ENCODE data around the gene IGF2BP1. TPM values are rescaled to one million over a fixed set of nuclear protein-coding genes. Genes with fewer than 3 reads are reported as not detected.

Gene IGF2BP1
- total and polyA plus RNA-seq, 4 donors = 1.4 to 7.5 (median 6.5) TPM

GRCh38 chr17:49049265-49049664, 52.1 kb downstream of the IGF2BP1 start:
- no peaks in the 10 kb centered on the region for H3K27me3 ChIP-seq (ENCODE audit: control insufficient read depth, insufficient read depth, low read length)
- no peaks in the 10 kb centered on the region for H3K9me3 ChIP-seq (ENCODE audit: control insufficient read depth, insufficient read depth, low read length)
- 94% methylated on average over 7 of the region's 11 CpGs for WGBS (ENCODE audit: insufficient coverage)
- no peak overlapping the region for H3K4me3 ChIP-seq (ENCODE audit: low read depth, low read length)
- no peak overlapping the region for H3K27ac ChIP-seq (ENCODE audit: low read depth, low read length)
- peaks cover 10% of the 10 kb centered on the region for H3K4me1 ChIP-seq (ENCODE audit: control insufficient read depth, insufficient read depth, low read length)
- no peak for DNase-seq (ENCODE audit: low read depth in 4 of 6, low spot score in 6 of 6)
- H3K36me3 ChIP-seq (ENCODE audit: control insufficient read depth, insufficient read depth, low read length) = peaks cover 32% of the 10 kb centered on the region

GRCh38 chr17:49050611-49051010, 53.4 kb downstream of the IGF2BP1 start:
- H3K36me3 ChIP-seq (ENCODE audit: control insufficient read depth, insufficient read depth, low read length) = peaks cover 31% of the 10 kb centered on the region

GRCh38 chr17:49051269-49051668, 54.1 kb downstream of the IGF2BP1 start:
- peaks cover 15% of the 10 kb centered on the region for H3K4me1 ChIP-seq (ENCODE audit: control insufficient read depth, insufficient read depth, low read length)
- WGBS (ENCODE audit: insufficient coverage) = no CpG with 5 or more reads among the region's 1 CpG
- no peaks in the 10 kb centered on the region for H3K27me3 ChIP-seq (ENCODE audit: control insufficient read depth, insufficient read depth, low read length)
- H3K9me3 ChIP-seq (ENCODE audit: control insufficient read depth, insufficient read depth, low read length) = no peaks in the 10 kb centered on the region
- DNase-seq (ENCODE audit: low read depth in 4 of 6, low spot score in 6 of 6) = no peak
- H3K36me3 ChIP-seq (ENCODE audit: control insufficient read depth, insufficient read depth, low read length) = peaks cover 24% of the 10 kb centered on the region
- no peak overlapping the region for H3K4me3 ChIP-seq (ENCODE audit: low read depth, low read length)
- H3K27ac ChIP-seq (ENCODE audit: low read depth, low read length) = no peak overlapping the region

More at GRCh38 chr17:49050611-49051010, 53.4 kb downstream of the IGF2BP1 start:
- DNase-seq (ENCODE audit: low read depth in 4 of 6, low spot score in 6 of 6) = no peak
- Histone ChIP-seq H3K4me3 (ENCODE audit: low read depth, low read length) (no peak overlapping the region), H3K4me1 (ENCODE audit: control insufficient read depth, insufficient read depth, low read length) (peaks cover 15% of the 10 kb centered on the region), H3K9me3 (ENCODE audit: control insufficient read depth, insufficient read depth, low read length) (no peaks in the 10 kb centered on the region), H3K27ac (ENCODE audit: low read depth, low read length) (no peak overlapping the region), H3K27me3 (ENCODE audit: control insufficient read depth, insufficient read depth, low read length) (no peaks in the 10 kb centered on the region)
- WGBS (ENCODE audit: insufficient coverage) = no CpG with 5 or more reads among the region's 2 CpGs

GRCh38 chr17:49053171-49053829, 56.1 kb downstream of the IGF2BP1 start:
- peak in 1 of 6 donors; percentile 31 for DNase-seq (ENCODE audit: low read depth in 4 of 6, low spot score in 6 of 6)
- H3K4me1 ChIP-seq (ENCODE audit: control insufficient read depth, insufficient read depth, low read length) = peaks cover 15% of the 10 kb centered on the region
- no peaks in the 10 kb centered on the region for H3K27me3 ChIP-seq (ENCODE audit: control insufficient read depth, insufficient read depth, low read length)
- peaks cover 20% of the 10 kb centered on the region for H3K36me3 ChIP-seq (ENCODE audit: control insufficient read depth, insufficient read depth, low read length)
- 84% methylated on average over 4 of the region's 6 CpGs for WGBS (ENCODE audit: insufficient coverage)
- no peaks in the 10 kb centered on the region for H3K9me3 ChIP-seq (ENCODE audit: control insufficient read depth, insufficient read depth, low read length)
- no peak overlapping the region for H3K4me3 ChIP-seq (ENCODE audit: low read depth, low read length)
- H3K27ac ChIP-seq (ENCODE audit: low read depth, low read length) = no peak overlapping the region

GRCh38 chr17:49054342-49055092, 57.3 kb downstream of the IGF2BP1 start:
- no peak for DNase-seq (ENCODE audit: low read depth in 4 of 6, low spot score in 6 of 6)
- Histone ChIP-seq H3K9me3 (ENCODE audit: control insufficient read depth, insufficient read depth, low read length) (no peaks in the 10 kb centered on the region), H3K36me3 (ENCODE audit: control insufficient read depth, insufficient read depth, low read length) (peaks cover 12% of the 10 kb centered on the region), H3K4me1 (ENCODE audit: control insufficient read depth, insufficient read depth, low read length) (peaks cover 15% of the 10 kb centered on the region), H3K27ac (ENCODE audit: low read depth, low read length) (no peak overlapping the region), H3K27me3 (ENCODE audit: control insufficient read depth, insufficient read depth, low read length) (no peaks in the 10 kb centered on the region), H3K4me3 (ENCODE audit: low read depth, low read length) (no peak overlapping the region)
- no CpG with 5 or more reads among the region's 6 CpGs for WGBS (ENCODE audit: insufficient coverage)

GRCh38 chr17:49055181-49055927, 58.2 kb downstream of the IGF2BP1 start:
- DNase-seq (ENCODE audit: low read depth in 4 of 6, low spot score in 6 of 6) = no peak
- Histone ChIP-seq H3K27ac (ENCODE audit: low read depth, low read length) (no peak overlapping the region), H3K4me1 (ENCODE audit: control insufficient read depth, insufficient read depth, low read length) (peaks cover 15% of the 10 kb centered on the region), H3K9me3 (ENCODE audit: control insufficient read depth, insufficient read depth, low read length) (no peaks in the 10 kb centered on the region), H3K4me3 (ENCODE audit: low read depth, low read length) (no peak overlapping the region), H3K27me3 (ENCODE audit: control insufficient read depth, insufficient read depth, low read length) (no peaks in the 10 kb centered on the region), H3K36me3 (ENCODE audit: control insufficient read depth, insufficient read depth, low read length) (peaks cover 8% of the 10 kb centered on the region)
- 75% methylated on average over 3 of the region's 7 CpGs for WGBS (ENCODE audit: insufficient coverage)

GRCh38 chr17:49061524-49061943, 64.3 kb downstream of the IGF2BP1 start:
- H3K4me1 ChIP-seq (ENCODE audit: control insufficient read depth, insufficient read depth, low read length) = peaks cover 8% of the 10 kb centered on the region
- 54% methylated on average over 6 of the region's 7 CpGs for WGBS (ENCODE audit: insufficient coverage)
- H3K4me3 ChIP-seq (ENCODE audit: low read depth, low read length) = no peak overlapping the region
- H3K36me3 ChIP-seq (ENCODE audit: control insufficient read depth, insufficient read depth, low read length) = no peaks in the 10 kb centered on the region
- no peaks in the 10 kb centered on the region for H3K27me3 ChIP-seq (ENCODE audit: control insufficient read depth, insufficient read depth, low read length)
- H3K27ac ChIP-seq (ENCODE audit: low read depth, low read length) = no peak overlapping the region
- no peak for DNase-seq (ENCODE audit: low read depth in 4 of 6, low spot score in 6 of 6)
- no peaks in the 10 kb centered on the region for H3K9me3 ChIP-seq (ENCODE audit: control insufficient read depth, insufficient read depth, low read length)

- Histone ChIP-seq H3K27ac (ENCODE audit: low read depth, low read length) (peak overlapping the region; percentile 22), H3K27me3 (ENCODE audit: control insufficient read depth, insufficient read depth, low read length) (no peaks in the 10 kb centered on the region), H3K4me1 (ENCODE audit: control insufficient read depth, insufficient read depth, low read length) (peaks cover 8% of the 10 kb centered on the region), H3K9me3 (ENCODE audit: control insufficient read depth, insufficient read depth, low read length) (no peaks in the 10 kb centered on the region), H3K4me3 (ENCODE audit: low read depth, low read length) (no peak overlapping the region), H3K36me3 (ENCODE audit: control insufficient read depth, insufficient read depth, low read length) (no peaks in the 10 kb centered on the region)
- DNase-seq (ENCODE audit: low read depth in 4 of 6, low spot score in 6 of 6) = peak in 4 of 6 donors; percentile 46 to 82 (median 69)
- WGBS (ENCODE audit: insufficient coverage) = no CpG with 5 or more reads among the region's 2 CpGs
Observed at GRCh38 chr17:49063652-49064051, 66.5 kb downstream of the IGF2BP1 start.

GRCh38 chr17:49067163-49067562, 70.0 kb downstream of the IGF2BP1 start:
- no peaks in the 10 kb centered on the region for H3K36me3 ChIP-seq (ENCODE audit: control insufficient read depth, insufficient read depth, low read length)
- no peak overlapping the region for H3K27ac ChIP-seq (ENCODE audit: low read depth, low read length)
- 69% methylated on average over 6 of the region's 8 CpGs for WGBS (ENCODE audit: insufficient coverage)
- peaks cover 8% of the 10 kb centered on the region for H3K4me1 ChIP-seq (ENCODE audit: control insufficient read depth, insufficient read depth, low read length)
- no peak overlapping the region for H3K4me3 ChIP-seq (ENCODE audit: low read depth, low read length)
- no peaks in the 10 kb centered on the region for H3K9me3 ChIP-seq (ENCODE audit: control insufficient read depth, insufficient read depth, low read length)
- H3K27me3 ChIP-seq (ENCODE audit: control insufficient read depth, insufficient read depth, low read length) = no peaks in the 10 kb centered on the region
- no peak for DNase-seq (ENCODE audit: low read depth in 4 of 6, low spot score in 6 of 6)

All from spinal cord (tissue), 10 donors.